Activated CD8-positive, alpha-beta T cell treated with anti-CD3 and anti-CD28 coated beads for 36 hours (primary cell): ENCODE data around the gene SLX9. TPM values are rescaled to one million over a fixed set of nuclear protein-coding genes. Genes with fewer than 3 reads are reported as not detected.

Experiments used
- ATAC-seq: fragments of 200-7000 bp; cut with Tn5 transposase; one replicate; pipeline ENCODE4 v1.10.0; 2021; ENCODE audit warnings: mild to moderate bottlenecking, moderate library complexity
- CTCF ChIA-PET: fragments of 350-600 bp; sonication (Branson Sonifier 250); formaldehyde crosslinking; loops from one replicate; lab custom pipeline; 2021; ENCODE audit warnings: antibody characterized with exemption; lab: Charles Lee
- POLR2A ChIA-PET: fragments of 350-600 bp; sonication (Branson Sonifier 250); formaldehyde crosslinking; loops from one replicate; lab custom pipeline; 2021; ENCODE audit warnings: antibody characterized with exemption; lab: Charles Lee
- DNase-seq: peaks from one replicate; pipeline ENCODE4 v3.0.0-alpha.2; 2020
- H3K27ac Mint-ChIP-seq: one replicate; pipeline ENCODE4 v1.8.0; 2021; ENCODE audit warnings: mild to moderate bottlenecking, mixed read lengths
- H3K27me3 Mint-ChIP-seq: one replicate; pipeline ENCODE4 v1.8.0; 2021; ENCODE audit warnings: mixed read lengths
- H3K36me3 Mint-ChIP-seq: one replicate; pipeline ENCODE4 v1.8.0; 2021; ENCODE audit warnings: low read depth, mixed read lengths
- H3K4me1 Mint-ChIP-seq: one replicate; pipeline ENCODE4 v1.8.0; 2021; ENCODE audit warnings: low read depth, mixed read lengths
- H3K4me3 Mint-ChIP-seq: one replicate; pipeline ENCODE4 v1.8.0; 2021; ENCODE audit warnings: mild to moderate bottlenecking, moderate library complexity, mixed read lengths
- H3K9me3 Mint-ChIP-seq: one replicate; pipeline ENCODE4 v1.8.0; 2021; ENCODE audit warnings: mixed read lengths
- CTCF ChIP-seq: fragments of 200-600 bp; IDR thresholded peaks from one replicate; pipeline ENCODE4 v1.8.0; 2022; ENCODE audit warnings: antibody characterized with exemption, mild to moderate bottlenecking
- intact Hi-C: fragments of 100-400 bp; cut with micrococcal nuclease; formaldehyde crosslinking; loops from one replicate; pipeline ENCODE4 v1.10.0; 2022
- total RNA-seq, 2 experiments: library from RNA; stranded (reverse); gene quantifications; one replicate each; pipeline ENCODE4 v1.2.3, GENCODE V29; 2021

SLX9 gene
- total RNA-seq, 2 experiments from 2014 or later: 76.0 to 76.5 TPM

- H3K4me1 Mint-ChIP-seq: no peaks in the 10 kb centered on the region
- H3K27ac Mint-ChIP-seq: no peak overlapping the region
- H3K4me3 Mint-ChIP-seq: no peak overlapping the region
- DNase-seq (no peak), ATAC-seq (no peak)
- H3K27me3 Mint-ChIP-seq: no peaks in the 10 kb centered on the region
- ChIA-PET CTCF (no interaction called here), POLR2A (interaction anchor here (1.2 kb wide), 1 partner anchor 46 kb away, joined by 3 read pairs; no protein-coding TSS in a partner anchor)
- H3K9me3 Mint-ChIP-seq: no peaks in the 10 kb centered on the region
- H3K36me3 Mint-ChIP-seq: no peaks in the 10 kb centered on the region
- no peak for TF ChIP-seq CTCF
- intact Hi-C loops: no loop called here
Observed at GRCh38 chr21:44992608-44993031, 52.8 kb downstream of the SLX9 start.

GRCh38 chr21:44993321-44994046, 53.7 kb downstream of the SLX9 start:
- no peak for TF ChIP-seq CTCF
- intact Hi-C loops: no loop called here
- Mint-ChIP-seq H3K4me3 (no peak overlapping the region), H3K27ac (no peak overlapping the region), H3K27me3 (no peaks in the 10 kb centered on the region), H3K4me1 (no peaks in the 10 kb centered on the region), H3K9me3 (no peaks in the 10 kb centered on the region), H3K36me3 (no peaks in the 10 kb centered on the region)
- ChIA-PET POLR2A (no interaction called here), CTCF (no interaction called here)
- DNase-seq (no peak), ATAC-seq (no peak)

- CTCF ChIA-PET: interaction anchor here (0.9 to 1.2 kb wide), 2 partner anchors 142 to 144 kb away, joined by 3 read pairs; no protein-coding TSS in a partner anchor
- no peak for ATAC-seq
- no peaks in the 10 kb centered on the region for H3K4me1 Mint-ChIP-seq
- no peaks in the 10 kb centered on the region for H3K9me3 Mint-ChIP-seq
- no peaks in the 10 kb centered on the region for H3K27me3 Mint-ChIP-seq
- POLR2A ChIA-PET: no interaction called here
- H3K36me3 Mint-ChIP-seq: no peaks in the 10 kb centered on the region
- no peak overlapping the region for H3K4me3 Mint-ChIP-seq
- no peak for TF ChIP-seq CTCF
- H3K27ac Mint-ChIP-seq: no peak overlapping the region
- intact Hi-C loops: no loop called here
- no peak for DNase-seq
Observed at GRCh38 chr21:44994047-44994694, 54.3 kb downstream of the SLX9 start.

GRCh38 chr21:44994695-44995342, 55.0 kb downstream of the SLX9 start:
- ATAC-seq: no peak
- ChIA-PET CTCF (interaction anchor here (0.9 to 1.2 kb wide), 2 partner anchors 142 to 143 kb away, joined by 3 read pairs; no protein-coding TSS in a partner anchor), POLR2A (no interaction called here)
- no peaks in the 10 kb centered on the region for H3K36me3 Mint-ChIP-seq
- no peaks in the 10 kb centered on the region for H3K9me3 Mint-ChIP-seq
- intact Hi-C loops: no loop called here
- H3K4me3 Mint-ChIP-seq: no peak overlapping the region
- no peak overlapping the region for H3K27ac Mint-ChIP-seq
- TF ChIP-seq CTCF: no peak
- H3K27me3 Mint-ChIP-seq: no peaks in the 10 kb centered on the region
- H3K4me1 Mint-ChIP-seq: no peaks in the 10 kb centered on the region
- DNase-seq: no peak
